IPS-18c (cell line): Measurements from ENCODE around the gene QSOX2.
A peak's percentile ranks its signal among the peaks of the same experiment; 100 is the strongest.
"Not testable (repeated sequence)": the region's sequence is repeated elsewhere in the genome, so short reads cannot be mapped to it uniquely, and the experiment has no call there.

Experiments
- H3K4me3 ChIP-seq: 2 replicates; pipeline ENCODE4 v1.7.0; 2013; ENCODE audit warnings: low read depth, mild to moderate bottlenecking, low read length, moderate library complexity; ENCODE audit not compliant: insufficient read depth
- H3K9me3 ChIP-seq: one replicate; pipeline ENCODE4 v1.6.1; 2013; ENCODE audit warnings: mild to moderate bottlenecking, low read length, moderate library complexity; ENCODE audit not compliant: control insufficient read depth, insufficient read depth

QSOX2 gene

DNA sequence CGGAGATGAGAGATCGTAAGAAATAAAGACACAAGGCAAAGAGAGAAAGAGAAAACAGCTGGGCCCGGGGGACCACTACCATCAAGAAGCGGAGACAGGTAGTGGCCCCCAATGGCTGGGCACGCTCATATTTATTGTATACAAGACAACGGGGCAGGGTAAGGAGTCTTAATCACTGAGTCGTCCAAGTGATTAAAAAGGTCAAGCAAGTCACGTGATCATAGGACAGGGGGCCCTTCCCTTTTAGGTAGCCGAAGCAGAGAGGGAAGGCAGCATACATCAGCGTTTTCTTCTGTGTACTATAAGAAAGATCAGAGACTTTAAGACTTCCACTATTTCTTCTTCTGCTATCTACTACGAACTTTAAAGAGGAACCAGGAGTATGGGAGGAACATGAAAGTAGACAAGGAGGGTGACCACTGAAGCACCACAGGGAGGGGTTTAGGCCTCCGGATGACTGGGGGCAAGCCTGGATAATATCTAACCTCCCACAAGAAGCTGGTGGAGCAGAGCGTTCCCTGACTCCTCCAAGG, 24.6 kb upstream of the QSOX2 start:
- Histone ChIP-seq H3K4me3 (no peak overlapping the region), H3K9me3 (peaks cover 2% of the 10 kb centered on the region)

DNA sequence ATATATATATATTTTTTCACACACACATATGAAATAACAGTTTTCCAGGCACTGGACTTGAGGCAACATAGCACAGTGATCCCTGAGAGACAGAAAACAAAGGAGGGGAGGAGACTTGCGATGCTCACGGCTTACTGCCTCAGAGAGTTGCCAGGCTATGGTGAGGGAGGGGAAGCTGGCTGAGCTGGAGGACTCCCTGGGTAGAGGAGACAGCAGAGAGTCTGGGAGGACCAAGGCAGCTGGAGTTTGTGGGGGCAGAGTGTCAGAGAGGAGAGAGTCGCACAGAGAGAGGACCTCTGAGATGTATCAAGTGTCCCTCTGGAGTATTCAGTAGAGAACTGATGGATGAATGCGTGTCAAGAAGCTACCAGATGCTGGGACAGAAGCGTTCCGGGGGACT, 23.1 kb upstream of the QSOX2 start:
- Histone ChIP-seq H3K9me3 (peaks cover 2% of the 10 kb centered on the region), H3K4me3 (no peak overlapping the region)

DNA sequence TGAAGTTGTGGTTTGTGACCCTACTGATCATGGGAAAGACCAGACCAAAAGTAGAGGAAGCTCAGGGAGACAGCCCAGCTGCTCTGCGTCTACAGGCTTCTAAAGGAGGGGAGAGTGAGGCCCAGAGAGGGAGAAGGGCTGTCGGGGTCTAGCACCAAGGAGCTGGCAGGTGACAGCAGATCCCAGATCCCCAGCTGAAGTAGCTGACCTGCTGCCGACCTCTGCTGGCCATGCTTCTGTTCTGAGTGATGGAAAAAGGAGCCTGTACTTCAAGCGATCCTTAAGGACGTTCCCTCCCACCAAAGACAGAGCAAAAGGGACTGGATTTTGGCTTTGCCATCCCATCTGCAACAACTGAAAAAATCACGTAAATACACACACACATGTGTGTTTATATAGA, 22.7 kb upstream of the QSOX2 start:
- H3K9me3 ChIP-seq, result peaks cover 2% of the 10 kb centered on the region
- no peak overlapping the region for H3K4me3 ChIP-seq

DNA sequence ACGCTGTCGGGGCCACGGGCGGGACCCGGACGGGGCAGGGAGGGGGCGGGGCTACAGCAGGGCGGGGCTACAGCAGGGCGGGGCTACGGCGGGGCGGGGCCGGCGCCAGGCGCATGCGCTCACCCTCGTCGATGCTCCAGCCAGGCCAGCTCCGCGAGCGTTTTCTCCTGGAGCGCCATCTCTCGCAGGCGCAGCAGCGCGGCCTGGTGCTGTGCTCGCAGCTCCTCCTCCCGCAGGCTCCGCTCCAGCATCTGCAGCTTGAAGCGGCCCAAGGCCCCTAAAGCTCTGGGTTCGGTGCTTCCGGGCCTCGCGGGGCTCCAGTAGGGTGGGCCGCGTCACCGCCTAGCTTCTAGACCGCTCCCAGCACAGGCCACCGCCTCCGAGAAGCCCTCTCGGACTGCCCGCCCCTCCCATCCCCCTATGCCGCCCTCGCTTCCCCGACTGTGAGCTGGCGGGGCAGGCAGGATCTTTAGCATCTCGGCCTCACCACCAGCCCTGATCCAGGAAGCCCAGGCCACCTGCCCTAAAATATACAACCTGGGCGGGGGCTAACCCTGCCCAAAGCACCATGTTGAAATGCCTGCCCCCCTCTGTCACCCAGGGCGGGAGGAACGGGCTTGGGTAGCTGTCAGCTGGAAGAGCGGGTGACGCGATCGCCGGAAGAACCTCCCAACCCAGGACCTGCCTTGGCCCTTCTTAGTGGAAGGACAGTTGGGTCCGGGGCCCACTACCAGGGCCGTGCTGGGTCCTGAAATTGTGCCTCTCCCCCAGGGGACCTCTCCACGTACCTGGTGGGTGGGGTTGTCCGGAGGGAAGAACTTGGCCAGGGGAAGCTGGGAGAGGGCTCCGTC, 21.9 kb upstream of the QSOX2 start:
- peak overlapping the region; percentile 71 for H3K4me3 ChIP-seq
- peaks cover 2% of the 10 kb centered on the region for H3K9me3 ChIP-seq

DNA sequence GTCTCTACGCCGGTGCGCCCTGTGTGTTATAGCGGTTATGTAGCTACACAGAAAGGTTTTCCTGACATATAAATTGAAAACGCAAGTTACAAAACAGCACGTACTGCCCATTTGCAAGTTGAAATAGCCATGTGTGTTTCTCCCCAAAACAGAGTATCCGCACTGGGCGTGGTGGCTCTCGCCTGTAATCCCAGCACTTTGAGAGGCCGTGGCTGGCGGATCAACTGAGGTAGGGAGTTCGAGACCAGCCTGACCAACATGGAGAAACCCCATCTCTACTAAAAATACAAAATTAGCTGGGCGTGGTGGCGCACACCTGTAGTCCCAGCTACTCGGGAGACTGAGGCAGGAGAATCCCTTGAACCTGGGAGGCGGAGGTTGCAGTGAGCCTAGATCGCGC, 21.0 kb upstream of the QSOX2 start:
- H3K9me3 ChIP-seq, H3K4me3 ChIP-seq: not testable (repeated sequence)

DNA sequence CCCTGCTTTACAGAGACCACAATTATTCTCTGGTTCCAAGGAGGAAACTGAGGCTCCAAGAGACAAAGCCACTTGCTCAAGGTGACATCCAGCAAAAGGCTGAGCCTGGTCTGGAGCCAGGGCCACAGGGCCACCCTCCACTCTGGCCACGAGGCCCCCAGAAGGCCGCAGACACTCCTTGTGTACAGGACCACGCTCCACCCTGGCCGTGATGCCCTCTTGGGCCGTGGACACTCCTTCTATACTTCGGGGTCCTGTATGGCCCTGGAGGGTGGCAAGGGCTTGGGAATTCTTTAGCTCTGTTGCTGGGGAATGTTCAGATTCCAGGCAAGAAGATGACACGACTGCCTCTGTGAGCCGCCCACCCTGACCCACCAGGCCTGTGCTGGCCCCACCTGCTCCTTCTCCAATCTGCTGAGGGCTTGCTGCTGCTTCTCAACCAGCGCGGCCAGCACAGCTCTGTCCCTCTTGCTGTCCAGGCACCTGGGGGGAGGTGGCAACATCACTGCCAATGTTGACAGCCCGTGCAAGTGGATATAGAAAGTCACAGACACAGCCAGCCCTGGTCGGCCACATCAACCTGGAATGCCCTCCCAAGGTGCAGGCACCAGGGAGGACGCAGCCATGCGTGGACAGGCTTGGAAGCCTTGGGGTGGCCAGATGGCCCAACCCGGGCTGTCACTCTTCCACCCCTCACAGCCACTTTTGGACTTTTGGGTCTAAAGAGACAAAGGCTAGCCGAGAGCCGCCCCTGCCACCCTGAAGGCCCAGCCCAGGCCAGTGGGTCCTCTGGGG, 20.1 kb upstream of the QSOX2 start:
- Histone ChIP-seq H3K9me3 (peaks cover 2% of the 10 kb centered on the region), H3K4me3 (no peak overlapping the region)

DNA sequence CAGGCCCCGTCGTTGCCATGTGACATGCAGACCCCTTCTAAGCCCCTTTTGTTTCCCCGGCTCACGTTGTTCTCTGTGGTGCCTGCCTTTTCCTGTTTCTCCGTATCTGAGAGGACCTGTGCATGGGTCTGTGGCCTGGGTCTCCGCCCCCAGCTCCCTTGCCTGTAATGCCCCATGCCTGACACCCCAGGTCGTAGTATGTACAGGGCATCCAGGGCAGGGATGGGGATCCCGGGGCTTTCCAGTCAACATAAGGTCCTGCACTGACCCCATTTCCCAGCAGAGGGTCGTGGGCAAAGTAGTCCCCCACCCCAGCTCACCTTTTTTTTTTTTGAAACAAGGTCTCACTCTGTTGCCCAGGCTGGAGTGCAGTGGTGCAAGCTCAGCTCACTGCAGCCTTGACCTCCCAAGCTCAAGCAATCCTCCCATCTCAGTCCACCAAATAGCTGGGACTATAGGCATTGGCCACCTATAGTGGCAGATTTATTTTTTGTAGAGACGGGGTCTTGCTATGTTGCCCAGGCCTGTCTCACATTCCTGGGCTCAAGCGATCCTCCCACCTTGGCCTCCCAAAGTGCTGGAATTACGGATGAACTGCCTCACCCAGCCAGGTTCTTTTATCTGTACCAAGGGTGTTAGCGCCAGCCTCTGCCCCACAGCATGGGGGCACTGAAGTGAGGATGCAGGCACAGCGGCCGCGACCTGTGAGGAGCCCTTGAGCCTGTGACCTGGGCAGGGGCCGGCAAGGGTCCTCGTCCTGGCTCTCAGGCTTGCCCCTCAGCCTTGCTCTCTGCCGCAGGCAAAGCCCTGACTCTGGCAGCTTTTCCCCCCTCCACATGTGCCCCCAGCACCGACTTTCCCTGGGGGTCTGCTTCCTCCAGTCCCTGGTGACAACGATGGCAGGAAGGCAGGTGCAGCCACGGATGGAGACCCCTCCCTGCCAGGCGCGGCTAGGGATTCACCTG, 19.1 kb upstream of the QSOX2 start:
- H3K4me3 ChIP-seq, result no peak overlapping the region
- peaks cover 2% of the 10 kb centered on the region for H3K9me3 ChIP-seq

DNA sequence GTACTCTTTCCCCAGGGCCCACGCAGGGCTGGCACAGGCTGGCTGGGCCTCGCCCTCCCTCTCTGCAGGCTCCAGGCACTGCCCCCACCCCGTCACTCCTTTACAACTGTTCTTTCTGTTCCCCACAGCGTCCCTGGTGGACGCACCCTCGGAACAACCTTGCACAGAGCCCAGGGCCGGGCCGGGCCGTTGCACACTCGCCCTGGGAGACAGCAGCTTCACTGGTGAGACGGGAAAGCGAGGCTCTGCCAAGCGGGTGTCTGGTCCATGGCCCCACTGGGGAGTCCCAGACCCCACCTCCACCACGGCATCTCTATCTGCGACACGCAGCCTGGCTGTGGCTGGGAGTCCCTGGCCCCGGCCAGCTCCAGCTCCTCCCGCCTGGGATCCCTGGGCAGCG, 18.4 kb upstream of the QSOX2 start:
- H3K4me3 ChIP-seq, result no peak overlapping the region
- H3K9me3 ChIP-seq, result peaks cover 2% of the 10 kb centered on the region

DNA sequence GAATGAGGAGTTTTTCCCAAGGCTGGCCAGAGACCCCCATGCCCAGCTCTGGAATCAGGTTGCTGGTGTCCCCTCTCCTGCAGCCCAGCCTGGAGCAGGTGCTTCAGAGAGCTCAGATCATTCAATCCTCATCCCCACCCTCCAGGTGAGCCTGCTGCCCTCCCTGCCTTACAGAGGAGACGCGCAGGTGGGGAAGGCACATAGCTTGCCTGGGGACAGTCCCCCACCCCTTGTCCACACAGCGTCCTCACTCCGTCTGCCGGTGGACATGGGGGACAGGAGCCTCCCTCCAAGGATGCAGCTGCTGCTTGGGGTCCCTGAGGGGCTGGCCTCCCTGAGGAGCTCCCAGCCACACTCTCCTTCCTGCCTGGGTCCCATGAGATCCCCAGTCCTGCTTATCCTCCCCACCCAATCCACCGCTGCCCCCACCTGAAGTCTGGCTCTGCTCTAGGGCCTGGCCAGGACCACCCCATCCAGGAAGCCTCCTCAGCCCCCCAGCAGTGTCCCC, 17.1 kb upstream of the QSOX2 start:
- Histone ChIP-seq H3K4me3 (no peak overlapping the region), H3K9me3 (peaks cover 2% of the 10 kb centered on the region)

DNA sequence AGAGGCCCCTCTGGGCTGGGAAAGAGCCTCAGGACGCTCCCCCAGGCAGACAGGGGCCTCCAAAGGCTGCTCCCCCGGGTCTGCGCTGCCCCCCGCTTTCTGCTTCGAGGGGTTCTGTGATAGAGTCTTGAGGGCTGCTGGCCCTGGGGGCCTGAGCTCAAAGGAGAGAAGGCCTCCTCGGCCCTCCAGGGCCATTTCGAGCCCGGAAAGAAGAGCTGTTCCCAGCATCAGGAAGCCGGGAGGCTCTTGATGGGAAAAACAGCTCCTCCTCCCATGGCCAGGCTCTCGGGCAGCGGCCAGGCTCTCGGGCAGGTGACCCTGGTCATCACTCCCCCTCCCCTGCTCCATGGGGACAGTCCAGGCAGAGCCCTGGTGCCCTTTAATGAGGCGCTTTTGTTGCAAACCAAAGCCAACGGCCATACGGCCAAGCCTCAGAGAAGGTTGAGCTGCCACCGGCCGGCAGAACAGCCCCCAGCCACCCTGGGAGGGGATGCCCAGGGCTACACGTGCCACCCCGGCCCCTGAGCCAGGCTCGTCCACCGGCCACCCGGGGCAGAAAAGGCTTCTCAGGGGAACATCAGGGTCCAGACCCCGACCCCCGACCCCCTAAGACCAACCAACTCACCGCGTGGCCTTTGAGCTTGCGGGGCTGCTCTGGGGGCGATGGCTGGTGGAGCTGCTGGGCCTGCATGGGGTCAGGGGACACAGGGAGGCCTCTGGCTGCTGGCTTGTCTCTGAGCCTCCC, 16.2 kb upstream of the QSOX2 start:
- Histone ChIP-seq H3K4me3 (no peak overlapping the region), H3K9me3 (peaks cover 2% of the 10 kb centered on the region)

DNA sequence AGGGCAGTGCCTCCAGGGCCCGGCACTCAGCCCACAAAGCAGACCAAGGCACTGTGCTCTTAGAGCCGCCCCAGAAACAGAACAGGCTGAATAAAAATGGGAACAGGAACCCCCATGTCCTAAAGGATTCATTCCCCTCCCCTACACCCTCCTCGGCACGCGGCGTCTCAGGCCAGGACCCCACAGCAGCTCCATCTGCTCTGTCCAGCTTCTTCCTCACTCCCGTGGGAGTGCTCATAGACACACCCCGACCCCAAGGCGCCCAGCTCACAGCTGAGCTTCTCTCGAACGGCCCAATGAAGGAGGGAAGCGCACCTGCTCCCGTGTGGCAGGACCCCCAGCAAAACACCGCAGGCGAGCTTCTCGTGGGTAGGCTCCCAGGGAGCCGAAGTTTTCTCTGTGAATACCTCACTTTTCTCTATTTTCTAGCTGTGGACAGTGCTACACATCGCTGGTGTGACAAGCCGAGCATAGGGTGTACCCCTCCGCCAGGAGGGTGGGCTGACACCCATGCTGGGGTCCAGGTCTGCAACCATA, 15.4 kb upstream of the QSOX2 start:
- H3K4me3 ChIP-seq, result no peak overlapping the region
- H3K9me3 ChIP-seq, result peaks cover 2% of the 10 kb centered on the region

DNA sequence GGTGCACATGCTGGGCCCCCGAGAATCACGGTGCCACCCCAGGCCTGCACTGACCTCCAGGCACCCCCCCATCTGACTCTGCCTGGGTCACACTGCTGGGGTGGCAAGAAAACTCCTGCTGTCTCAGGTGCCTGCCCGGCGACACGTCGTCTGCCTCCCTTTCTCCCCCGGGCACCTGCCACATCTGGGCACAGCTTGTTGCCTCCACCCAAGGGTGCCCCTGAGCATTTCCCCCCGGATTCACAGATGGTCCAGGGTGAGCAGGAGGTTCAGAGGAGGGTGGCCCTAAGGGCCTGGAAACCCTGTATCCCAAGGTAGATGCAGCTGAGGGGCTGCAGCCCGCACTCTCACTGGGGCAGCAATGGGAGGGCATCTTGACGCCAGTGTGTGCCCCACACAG, 14.9 kb upstream of the QSOX2 start:
- Histone ChIP-seq H3K9me3 (peaks cover under 1% of the 10 kb centered on the region), H3K4me3 (no peak overlapping the region)

DNA sequence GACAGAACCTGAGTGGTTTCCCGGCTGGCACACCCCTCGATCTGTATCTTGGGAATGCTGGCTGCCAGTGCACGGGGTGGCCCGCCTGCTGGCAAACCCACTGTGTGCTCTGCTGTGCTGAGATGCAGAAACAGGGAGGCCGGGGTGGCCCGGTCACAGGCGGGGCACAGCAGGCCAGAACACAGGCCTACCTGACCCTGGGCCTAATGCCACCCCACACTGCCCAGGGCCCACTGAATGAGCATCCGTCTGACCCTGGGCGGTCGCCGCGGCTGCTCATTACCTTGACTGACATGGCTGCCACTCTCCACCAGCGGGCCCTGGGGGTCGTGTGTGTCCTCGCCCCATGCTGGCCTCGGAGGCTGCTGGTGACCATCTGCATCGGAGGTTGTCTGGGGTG, 14.2 kb upstream of the QSOX2 start:
- Histone ChIP-seq H3K4me3 (no peak overlapping the region), H3K9me3 (no peaks in the 10 kb centered on the region)

DNA sequence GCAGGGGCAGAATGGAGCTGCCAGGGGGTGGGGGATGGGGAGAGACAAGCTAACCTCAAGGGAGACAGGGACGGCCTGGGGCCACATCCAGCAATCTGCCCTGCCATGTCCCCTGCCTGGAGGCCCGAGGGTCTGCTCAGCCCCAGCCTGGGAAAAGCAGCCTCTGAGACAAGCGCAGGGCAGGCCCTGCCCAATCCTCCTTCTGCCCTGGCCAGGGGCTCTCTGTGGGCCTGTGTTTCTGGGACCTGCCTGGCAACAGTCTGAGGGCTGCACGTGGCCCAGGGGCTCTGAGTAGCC, 13.9 kb upstream of the QSOX2 start:
- H3K9me3 ChIP-seq, result no peaks in the 10 kb centered on the region
- H3K4me3 ChIP-seq, result no peak overlapping the region

DNA sequence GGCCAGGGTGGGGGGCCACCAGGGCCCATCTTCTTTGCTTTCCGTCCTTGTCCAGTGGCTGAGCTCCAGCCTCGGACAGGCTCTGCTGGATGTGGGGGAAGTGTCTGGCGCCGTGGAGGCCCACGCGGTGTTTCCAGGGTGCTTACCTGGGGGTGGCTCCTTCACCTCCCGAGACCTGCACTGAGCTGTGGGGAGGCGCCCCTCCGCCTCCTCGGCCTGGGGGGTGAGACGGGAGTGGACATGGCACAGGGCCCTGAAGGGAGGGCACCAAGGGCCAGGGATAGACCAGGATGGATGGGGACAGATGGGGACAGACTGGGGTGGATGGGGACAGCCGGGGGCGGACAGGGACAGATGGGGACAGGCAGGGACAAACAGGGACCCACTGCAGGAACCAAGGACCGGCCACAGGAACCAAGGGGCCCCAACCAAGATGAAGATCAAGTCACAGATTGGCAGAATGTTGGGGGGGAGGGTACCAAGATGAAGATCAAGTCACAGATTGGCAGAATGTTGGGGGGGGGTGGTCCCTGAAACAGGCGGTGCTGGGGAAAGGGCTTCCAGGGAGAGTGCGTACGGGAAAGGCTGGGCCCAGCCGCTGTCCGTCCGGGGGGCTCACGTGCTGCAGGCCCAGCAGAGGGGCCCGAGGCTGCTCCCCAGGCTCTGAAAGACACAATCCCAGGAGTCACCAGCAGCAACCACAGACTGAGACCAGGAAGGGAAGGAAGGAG, 13.3 kb upstream of the QSOX2 start:
- no peaks in the 10 kb centered on the region for H3K9me3 ChIP-seq
- H3K4me3 ChIP-seq, result no peak overlapping the region

DNA sequence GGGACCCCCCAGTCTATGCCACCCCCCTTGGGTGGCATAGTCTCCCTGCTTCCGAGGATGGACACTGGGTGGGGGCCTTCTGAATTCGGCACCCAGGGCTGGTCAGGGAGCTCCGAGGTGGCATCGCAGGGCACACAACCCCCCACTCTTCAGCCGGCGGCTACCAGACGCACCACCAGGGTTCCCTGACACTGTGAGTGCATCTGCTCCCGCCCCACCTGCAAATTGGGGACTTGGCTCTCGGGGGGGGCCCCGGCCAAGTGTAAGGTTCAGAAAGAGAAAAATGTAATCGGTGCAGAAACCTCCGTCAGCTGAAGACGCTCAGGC, 12.7 kb upstream of the QSOX2 start:
- Histone ChIP-seq H3K4me3 (no peak overlapping the region), H3K9me3 (no peaks in the 10 kb centered on the region)
